ENCODE results near the gene RUFY1. TPM values are rescaled to one million over a fixed set of nuclear protein-coding genes. Genes with fewer than 3 reads are reported as not detected.
"Not testable (repeated sequence)": the region's sequence is repeated elsewhere in the genome, so short reads cannot be mapped to it uniquely, and the experiment has no call there.

The RUFY1 gene
- polyA plus RNA-seq (2012; ENCODE audit: insufficient read depth, insufficient read length, low read depth), result 38.8 TPM

GRCh38 chr5:179550511-179551342, at the start of gene RUFY1:
TSS of gene RUFY1 (plus strand) at chr5:179550554. CDS start at chr5:179550570, 16 bp downstream.
- Histone ChIP-seq H3K36me3 (peaks cover 3% of the 10 kb centered on the region), H3K4me3 (ENCODE audit: low read depth, low read length) (peak within 1 kb of the TSS; percentile 95), H3K4me1 (no peaks in the 10 kb centered on the region; the same call in 1 of the 2 replicates), H3K9me3 (no peaks in the 10 kb centered on the region), H3K27me3 (no peaks in the 10 kb centered on the region)
- peak; percentile 86 for DNase-seq
- no peak for TF ChIP-seq CTCF (IDR thresholded peaks at IDR 0.05; ENCODE audit: low read depth, low read length)

- not testable (repeated sequence) for H3K4me1 ChIP-seq
Observed at GRCh38 chr5:179501997-179502396, 48.4 kb upstream of the RUFY1 start.

GRCh38 chr5:179502420-179502819, 47.9 kb upstream of the RUFY1 start:
- DNase-seq; H3K9me3 ChIP-seq; H3K36me3 ChIP-seq; H3K4me1 ChIP-seq; H3K4me3 ChIP-seq (ENCODE audit: low read depth, low read length); H3K27me3 ChIP-seq: not testable (repeated sequence)

More at GRCh38 chr5:179501997-179502396, 48.4 kb upstream of the RUFY1 start:
- H3K27me3 ChIP-seq; H3K36me3 ChIP-seq; DNase-seq; H3K9me3 ChIP-seq; H3K4me3 ChIP-seq (ENCODE audit: low read depth, low read length): not testable (repeated sequence)

- TF ChIP-seq CTCF (IDR thresholded peaks at IDR 0.05; ENCODE audit: low read depth, low read length), result no peak
- Histone ChIP-seq H3K4me1 (no peaks in the 10 kb centered on the region), H3K9me3 (no peaks in the 10 kb centered on the region), H3K27me3 (no peaks in the 10 kb centered on the region), H3K4me3 (ENCODE audit: low read depth, low read length) (no peak overlapping the region), H3K36me3 (no peaks in the 10 kb centered on the region)
- DNase-seq, result no peak
Observed at GRCh38 chr5:179504191-179504590, 46.2 kb upstream of the RUFY1 start.

GRCh38 chr5:179504600-179505396, 45.6 kb upstream of the RUFY1 start:
- Histone ChIP-seq H3K4me3 (ENCODE audit: low read depth, low read length) (no peak overlapping the region), H3K9me3 (no peaks in the 10 kb centered on the region), H3K36me3 (no peaks in the 10 kb centered on the region), H3K27me3 (no peaks in the 10 kb centered on the region), H3K4me1 (no peaks in the 10 kb centered on the region)
- no peak for DNase-seq
- TF ChIP-seq CTCF (IDR thresholded peaks at IDR 0.05; ENCODE audit: low read depth, low read length), result no peak

GRCh38 chr5:179505636-179506261, 44.6 kb upstream of the RUFY1 start:
- Histone ChIP-seq H3K4me3 (ENCODE audit: low read depth, low read length) (no peak overlapping the region), H3K4me1 (no peaks in the 10 kb centered on the region), H3K27me3 (no peaks in the 10 kb centered on the region), H3K36me3 (no peaks in the 10 kb centered on the region), H3K9me3 (no peaks in the 10 kb centered on the region)
- no peak for DNase-seq
- no peak for TF ChIP-seq CTCF (IDR thresholded peaks at IDR 0.05; ENCODE audit: low read depth, low read length)
